GM19238 (cell line): ENCODE results near the gene TMEM185A.
"Not testable (repeated sequence)": the region's sequence is repeated elsewhere in the genome, so short reads cannot be mapped to it uniquely, and the experiment has no call there.

ENCODE experiments used
- DNase-seq: peaks from one replicate; pipeline ENCODE4 v3.0.0; 2011; ENCODE audit warnings: low spot score; ENCODE audit not compliant: insufficient read length

Gene TMEM185A

DNA sequence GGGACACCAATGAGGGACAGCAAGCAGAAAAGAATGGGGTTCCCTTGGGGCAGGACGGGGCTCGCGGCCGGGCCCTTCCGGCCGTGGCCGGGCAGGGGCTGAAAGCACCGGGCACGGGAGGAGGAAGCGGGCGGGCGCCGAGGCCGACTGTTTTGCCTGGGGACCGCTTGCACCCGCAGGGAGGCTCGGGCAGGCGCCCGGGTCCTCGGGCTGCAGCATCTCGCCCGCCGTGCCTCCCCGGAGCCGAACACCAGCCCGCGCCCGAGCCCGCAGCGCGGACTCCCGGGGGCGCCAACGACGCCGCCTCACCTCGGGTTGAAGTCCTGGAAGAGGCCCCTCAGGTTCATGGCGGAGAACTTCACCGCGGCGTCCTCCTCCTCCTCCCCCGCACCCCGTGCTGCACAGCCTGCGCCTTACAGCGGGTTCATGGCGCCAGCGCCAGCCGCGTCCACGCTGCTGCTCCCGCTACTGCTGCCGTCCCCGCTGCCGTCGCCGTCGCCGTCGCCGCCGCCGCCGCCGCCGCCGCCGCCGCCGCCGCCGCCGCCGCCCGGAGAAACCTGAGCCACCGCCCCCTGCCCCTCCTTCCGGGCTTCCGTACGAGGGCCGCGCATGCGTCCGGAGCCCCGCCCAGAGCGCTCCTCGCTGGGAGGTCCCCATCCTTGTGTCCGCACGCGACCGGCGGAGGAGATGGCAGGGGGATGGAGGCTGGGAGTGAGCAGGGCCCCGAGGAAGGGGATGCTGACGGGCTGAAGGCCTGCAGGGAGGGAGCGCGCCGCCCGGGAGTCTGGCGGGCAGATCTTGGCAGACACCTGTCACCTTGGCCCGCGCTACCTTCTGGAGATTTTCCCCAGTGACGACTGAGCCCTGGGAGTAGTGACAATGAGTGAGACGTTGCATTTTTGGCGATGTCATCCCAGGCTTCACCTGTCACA lies at the start of gene TMEM185A:
Gene TMEM185A, minus strand, starts transcription at position 559 of the 932 bp plus-strand sequence. Its CDS starts 212 bp downstream, at position 347.
- peak; percentile 59 for DNase-seq

DNA sequence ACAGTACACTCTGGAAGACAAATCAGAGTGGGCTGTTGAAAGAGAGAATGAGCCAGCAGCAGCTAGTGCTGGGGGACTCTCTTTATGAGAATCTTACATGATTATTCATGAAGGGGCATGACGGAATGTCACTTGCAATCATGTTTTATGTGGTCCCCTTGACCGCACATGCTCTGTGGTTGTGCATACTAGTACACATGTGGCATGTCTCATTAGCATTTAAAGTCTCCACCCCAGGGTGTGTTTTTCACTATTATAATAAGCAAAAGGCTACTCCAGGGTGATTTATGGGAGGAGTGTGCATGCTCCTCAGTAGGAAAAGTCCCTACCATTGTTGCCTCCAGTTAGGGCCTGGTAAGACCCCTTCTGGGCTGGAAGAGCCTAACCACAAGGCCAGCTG lies 49.6 kb upstream of the TMEM185A start:
- DNase-seq: no peak

DNA sequence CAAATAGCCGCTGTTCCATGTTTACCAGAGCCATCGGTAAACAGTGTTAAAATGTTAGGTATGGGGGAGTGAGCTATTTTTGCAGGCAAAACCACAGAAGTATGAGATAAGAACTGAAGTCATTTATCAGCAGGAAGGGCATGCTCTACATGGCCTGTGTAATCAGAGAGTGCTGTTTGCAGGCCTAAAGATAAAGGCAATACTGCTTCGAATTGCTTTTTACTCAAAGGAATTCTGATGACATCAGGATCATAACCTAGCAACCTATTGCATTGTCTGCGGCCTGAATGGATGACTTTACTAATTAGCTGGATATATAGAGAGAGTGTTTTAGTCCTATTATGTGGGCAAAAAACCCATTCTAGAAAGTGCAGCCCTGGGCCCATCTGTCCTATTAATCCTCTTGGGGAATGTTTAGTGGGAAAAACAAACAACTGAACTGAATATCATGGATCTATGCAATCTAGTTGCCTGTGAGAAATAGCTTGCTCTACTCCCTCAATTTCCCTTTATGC lies 47.6 kb upstream of the TMEM185A start:
- DNase-seq: not testable (repeated sequence)

DNA sequence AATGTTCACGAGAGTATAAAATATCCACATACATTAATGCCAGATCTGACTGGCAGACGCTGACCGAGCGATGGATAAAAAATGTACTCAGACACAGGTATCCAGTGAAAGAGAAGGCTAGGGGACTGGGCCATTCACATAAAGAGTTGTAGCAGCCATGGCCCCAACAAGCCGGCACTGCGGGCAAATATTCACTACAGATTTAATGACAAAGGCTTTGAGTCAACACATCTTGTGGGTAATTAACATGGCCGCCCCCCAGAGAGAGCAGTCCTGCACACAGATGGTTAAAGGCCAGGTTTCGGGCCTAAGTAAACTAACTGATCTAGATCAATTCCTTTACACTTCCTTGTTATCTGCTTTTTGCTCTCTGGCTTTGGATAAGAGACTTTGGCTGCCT lies 44.0 kb upstream of the TMEM185A start:
- DNase-seq: not testable (repeated sequence)

DNA sequence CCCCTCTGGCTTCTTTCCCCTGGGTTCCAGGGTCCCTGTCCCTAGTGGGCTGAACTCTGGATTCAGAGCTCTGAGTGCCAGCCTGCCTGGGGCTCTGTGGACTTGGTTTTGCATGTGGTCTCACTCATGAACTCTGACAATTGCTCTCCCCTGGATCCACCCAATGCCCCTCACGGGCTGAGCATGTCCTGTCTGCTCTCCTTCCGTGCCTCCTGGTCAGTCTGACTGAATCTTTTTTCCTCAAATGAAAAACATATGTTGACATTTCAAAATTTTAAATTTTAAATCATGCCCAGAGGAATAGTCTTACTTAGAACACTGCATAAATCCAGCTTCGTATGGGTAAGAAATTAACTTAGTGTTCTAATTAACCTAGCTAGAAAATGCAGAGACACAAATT lies 43.5 kb upstream of the TMEM185A start:
- not testable (repeated sequence) for DNase-seq

DNA sequence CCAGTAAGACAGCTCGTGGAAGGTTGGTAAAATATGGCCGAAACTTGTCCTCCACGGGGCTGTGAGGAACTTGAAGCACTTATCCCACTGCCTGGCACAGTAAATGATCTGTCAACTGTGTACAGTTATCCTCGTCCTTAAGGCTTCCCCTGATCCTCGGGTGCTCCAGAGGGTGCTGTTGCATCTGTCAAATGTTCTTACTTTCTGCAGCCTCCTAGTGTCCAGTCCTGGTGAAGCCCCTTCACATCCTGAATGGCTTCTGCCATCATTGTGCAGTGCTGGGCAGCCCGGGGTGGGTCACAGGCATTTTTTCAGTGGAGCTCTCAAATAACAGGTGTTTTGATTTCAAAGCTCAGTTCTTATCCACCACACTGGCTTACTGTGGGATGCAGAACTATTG lies 29.0 kb upstream of the TMEM185A start:
- not testable (repeated sequence) for DNase-seq

DNA sequence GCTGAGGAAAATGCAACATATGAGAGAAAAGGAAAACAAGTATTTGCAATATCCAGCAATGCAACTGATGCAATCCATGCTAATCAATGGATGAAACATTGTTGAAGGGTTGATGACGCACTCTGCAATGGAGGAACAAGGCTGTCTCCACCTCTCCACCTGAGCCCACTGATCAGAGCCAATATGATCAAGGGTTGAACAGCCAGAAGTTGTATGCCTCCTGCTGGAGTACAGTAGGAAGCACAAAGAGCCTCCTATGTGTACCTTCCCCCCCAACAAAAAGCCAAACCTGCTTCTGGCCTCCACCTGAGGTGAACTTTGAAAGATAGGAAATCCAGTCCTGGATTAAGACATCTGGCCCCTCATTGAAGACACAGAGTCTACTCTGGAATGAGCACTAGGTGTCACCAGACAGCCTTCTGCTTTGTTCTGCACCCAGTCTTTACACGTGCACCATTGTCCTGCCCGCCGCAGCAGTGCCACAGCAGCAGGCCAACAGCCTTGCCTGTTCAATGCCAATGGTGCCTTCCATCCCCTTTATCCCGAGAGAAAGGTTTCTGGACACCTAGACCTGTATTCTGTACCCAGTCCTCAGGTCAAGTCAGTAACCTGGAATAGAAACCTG lies 24.8 kb upstream of the TMEM185A start:
- not testable (repeated sequence) for DNase-seq

DNA sequence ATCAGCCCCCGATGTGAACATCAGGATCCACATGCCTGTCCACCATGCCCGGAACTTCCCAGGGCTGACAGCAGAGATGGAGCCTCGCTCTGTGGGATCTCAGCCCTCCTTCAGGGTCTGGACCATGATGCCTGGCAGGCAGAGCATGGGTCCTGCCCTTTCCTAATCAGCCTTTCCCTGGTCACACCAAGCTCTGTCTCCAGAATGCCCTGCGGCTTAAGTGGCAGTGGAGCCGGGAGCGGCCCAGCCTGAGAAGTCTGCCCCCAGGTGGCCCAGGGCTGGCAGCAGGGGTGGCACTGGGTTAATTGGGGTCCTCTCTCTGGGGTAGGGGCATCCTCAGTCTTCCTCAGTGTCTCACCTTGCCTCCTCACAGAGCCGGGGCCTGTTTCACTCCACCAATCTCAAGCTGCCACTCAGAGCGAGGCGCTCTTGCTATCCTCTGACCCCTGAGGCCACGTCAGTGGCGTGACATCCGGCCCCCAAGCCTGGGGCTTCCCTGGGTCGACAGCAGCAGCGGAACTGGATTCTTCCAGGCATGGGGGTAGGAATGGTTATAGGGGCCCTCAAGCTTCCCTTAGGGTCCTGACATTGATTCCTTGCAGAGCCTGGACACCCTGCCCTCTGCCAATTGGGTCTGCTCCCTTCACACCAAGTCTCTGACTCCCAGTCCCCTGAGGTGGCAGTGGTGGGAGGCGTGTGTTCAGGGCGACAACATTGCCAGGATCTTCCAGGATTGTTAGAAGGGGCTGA lies 20.8 kb upstream of the TMEM185A start:
- no peak for DNase-seq

DNA sequence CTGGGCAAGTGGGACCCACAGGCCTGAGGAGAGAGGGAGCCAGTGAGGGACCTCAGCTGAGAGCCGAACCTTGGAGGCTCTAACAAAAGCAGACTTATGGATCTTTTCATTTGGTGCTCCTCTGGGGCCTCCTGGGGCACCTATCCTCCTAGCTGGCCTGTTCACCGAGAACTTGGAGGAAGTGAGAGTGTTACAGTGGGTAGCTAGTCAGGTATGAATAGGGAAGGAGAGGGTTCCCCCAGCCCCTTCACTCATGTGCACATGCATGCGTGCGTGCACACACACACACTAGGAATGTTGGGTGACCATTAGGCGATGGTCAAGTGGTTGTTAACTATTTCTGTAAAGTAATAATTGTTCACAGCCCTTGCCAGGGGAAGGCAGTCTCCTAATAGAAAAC lies 18.6 kb upstream of the TMEM185A start:
- DNase-seq: no peak

DNA sequence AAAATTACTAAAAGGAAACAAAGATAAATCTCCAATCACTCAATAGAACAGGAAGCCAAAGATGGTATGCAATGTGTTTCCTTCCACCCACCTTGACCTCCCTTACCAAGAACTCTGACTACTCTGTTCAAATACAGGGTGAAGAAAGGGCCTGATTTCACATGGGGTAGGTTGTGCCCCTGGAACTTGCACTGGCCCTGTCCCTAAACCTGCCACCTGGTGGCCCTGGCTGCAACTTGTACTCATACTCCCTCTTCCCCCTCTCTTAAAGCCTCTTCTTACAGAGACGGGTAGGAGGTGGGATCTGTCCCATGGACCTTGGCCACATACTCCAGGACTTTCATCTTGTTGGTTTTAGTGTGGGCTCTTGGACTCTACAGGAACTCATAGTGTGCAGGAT lies 17.3 kb upstream of the TMEM185A start:
- DNase-seq: no peak

DNA sequence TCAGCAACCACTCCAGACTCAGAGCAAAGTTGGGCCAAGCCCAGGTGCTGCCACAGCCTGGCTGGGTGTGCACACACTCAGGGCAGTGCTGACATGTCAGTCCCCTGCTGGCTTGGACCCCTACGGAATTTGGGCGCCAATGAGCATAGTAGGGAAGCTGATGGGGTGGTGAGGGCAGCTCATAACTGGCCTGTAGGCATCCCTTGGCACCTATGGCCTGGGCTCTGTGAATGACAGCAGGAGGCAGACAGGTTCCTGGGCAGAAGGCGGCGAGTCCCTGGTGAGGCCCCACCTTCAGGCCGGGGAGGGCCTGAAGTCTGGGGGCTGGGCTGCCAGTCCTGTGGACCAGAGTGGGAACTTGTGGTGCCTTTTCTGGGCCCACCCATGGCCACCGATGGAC lies 15.9 kb upstream of the TMEM185A start:
- no peak for DNase-seq

DNA sequence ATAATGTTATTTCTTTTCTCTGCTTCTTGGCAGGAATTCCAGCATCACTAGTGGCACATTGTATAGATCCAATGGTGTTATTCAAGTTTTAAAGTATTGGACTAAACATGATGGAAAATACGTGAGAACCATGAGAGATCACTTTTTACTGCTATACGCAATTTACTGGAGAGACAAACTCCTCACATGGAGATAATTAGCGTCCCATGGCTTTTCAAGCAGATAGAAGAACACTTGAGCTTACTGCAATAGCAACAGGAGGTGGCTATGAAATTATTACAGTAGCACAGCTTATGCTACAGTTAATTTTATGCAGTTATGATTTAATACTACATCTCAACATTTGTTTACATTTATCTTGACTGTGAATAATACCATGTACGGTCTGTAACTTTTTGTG lies 11.9 kb upstream of the TMEM185A start:
- DNase-seq: no peak

DNA sequence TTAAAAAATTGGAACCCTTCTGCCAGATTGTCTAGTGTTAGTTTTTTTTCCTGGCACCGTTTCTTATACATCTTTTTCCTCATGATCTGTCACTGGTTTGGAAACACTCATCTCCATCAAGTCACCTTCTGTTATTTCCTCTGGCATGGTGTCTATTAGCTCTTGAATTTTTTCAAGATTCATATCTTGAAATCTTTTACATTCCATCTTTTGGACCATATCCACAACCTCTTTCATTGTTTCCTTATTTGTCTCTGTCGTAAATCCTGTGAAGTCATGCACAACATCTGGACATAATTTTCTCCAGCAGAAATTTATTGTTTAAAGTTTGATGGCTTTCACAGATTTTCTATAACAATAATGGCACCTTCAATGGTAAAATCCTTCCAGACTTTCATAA lies 10.2 kb upstream of the TMEM185A start:
- DNase-seq: no peak

DNA sequence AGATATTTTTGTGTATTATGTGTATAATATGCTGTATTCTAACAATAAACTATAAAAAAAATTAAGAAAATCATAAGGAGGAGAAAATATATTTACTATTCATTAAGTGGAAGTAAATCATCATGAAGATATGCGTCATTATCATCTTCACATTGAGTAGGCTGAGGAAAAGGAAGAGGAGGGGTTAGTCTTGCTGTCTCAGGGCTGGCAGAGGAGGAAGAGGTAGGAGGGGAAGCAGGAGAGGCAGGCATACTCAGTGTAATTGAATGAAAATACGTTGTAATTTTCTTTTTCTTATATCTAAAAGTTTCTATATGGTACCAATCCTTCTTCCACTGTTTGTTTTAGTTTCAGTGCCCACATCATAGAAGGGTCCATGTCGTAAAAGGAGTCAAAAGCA lies 9.8 kb upstream of the TMEM185A start:
- DNase-seq: no peak

DNA sequence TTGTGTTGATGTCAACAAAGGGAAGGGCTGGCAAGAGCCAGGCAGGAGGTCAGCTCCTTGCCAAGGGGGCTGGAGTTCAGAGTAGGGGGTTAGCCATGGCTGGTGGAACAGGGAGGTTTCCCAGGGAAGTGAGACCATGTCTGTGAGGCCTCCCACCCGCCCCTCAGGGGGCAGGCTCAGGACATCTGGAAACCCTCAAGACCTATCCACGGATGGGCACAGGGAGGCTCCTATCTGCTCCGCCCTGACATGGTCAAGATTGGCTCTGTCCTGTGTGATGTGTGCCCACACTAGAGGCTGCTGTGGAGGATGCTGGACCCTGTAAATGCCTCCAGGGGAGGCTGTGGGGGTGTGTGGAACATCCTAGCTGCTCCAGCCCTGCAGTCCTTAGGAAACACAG lies 8.0 kb upstream of the TMEM185A start:
- DNase-seq: no peak

DNA sequence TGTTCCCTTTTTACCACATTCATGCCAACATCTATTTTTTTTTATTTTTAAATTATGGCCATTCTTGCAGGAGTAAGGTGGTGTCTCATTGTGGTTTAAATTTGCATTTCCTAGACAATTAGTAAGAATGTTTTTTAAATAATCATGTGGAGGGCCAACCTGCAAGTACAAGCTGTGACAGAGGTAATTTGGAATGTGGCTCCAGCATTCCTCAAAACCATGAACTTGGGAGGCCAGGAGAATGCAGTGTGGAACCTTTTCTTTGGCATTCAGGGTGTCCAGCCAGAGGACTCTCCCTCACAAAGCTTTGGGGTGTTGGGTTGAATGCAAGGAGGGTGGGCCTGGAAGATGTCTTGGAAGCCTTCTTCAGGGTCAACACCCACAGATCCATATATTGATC lies 7.3 kb upstream of the TMEM185A start:
- DNase-seq: no peak

DNA sequence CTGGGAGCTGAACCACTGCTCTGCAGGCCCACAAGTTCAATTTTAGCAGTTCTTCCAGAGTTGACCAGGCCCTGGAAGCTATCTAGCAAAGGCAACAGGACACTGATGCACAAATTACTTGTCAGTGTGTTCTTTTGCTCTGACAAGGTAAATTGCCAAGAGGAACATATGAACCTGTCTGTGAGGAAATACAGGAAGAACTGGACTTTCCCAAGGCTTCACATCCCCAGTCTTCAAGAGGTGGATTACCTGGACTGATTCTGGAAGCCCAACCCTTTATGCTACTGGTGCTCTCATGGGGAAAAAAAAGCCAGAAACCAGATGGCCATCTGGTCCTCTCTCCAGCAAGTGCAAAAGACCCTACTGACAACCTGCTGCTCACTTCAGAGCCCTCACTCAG lies 1.9 kb upstream of the TMEM185A start:
- no peak for DNase-seq

DNA sequence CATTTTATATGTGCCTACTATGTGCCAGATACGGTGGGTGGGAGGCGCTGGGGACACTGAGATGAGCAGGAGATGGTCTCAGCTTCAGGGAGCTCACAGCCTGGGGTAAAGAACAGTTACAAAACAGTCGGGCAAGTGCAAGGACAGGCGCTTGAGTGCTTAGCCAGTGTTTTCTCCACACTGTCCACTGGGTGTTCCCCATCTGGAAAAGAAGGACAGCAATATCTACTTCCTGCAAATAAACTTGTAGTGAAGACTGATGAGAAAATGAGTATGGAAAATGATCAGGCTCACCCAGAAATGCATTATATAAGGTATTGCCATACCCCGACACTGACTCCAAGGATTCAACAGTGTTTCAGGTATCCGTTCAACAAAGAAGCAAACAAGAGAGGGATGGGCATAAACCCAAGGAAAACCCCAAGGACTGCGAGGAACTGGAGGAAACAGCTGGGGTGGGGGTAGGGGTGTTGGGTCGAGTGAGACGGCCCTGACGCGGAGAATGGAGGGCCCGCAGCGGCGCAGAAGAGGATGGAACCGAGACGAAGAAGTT lies 835 bp downstream of the TMEM185A start:
- DNase-seq: no peak

DNA sequence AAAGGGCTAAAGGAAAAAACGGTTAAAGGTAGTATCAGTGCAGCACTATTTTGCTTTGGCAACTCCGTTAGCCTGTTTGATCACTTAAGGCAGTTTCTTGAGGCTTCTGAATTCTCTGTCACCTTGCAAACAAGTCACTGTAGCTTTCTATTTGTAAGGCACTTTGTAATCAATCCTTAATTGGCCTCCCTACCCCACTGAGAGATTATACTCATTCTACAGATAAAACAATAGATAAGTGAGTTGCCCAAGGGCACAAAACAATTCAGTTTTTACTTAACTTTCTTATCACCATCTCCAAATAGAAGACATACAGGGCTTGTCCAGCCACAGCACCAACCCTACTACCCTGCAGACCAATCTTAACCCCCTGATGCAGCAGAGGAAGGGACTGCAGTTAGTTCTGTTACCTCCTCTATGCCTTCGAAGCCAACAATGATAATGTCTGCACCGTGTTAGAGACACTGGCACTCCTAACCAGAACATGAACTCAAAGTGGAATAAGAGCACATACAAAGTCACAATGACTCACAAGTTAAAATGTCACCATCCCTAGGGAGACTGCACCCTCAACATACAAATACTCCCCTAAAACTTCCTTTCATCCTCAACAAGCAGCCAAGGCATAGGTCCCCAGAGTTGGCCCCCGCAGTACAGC lies 1.7 kb downstream of the TMEM185A start:
- DNase-seq: no peak

DNA sequence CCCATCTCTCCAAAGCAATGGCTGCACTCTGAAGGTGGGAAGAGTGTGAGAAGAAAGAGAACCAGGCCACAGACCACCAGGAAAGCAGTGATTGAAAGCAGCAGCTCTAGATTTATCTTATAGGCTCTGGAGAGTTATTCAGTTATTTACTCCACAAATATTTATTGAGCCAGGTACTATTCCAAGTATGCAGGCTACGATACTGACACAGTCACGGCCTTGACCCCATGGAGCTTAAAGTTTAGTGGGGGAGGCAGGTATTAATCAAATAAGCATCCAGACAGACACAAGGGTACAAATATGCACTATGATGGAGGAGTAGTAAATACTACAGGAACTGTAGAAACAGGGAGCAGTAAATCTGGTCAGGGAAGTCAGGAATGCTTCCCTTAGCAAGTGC lies 2.8 kb downstream of the TMEM185A start:
- DNase-seq: no peak

DNA sequence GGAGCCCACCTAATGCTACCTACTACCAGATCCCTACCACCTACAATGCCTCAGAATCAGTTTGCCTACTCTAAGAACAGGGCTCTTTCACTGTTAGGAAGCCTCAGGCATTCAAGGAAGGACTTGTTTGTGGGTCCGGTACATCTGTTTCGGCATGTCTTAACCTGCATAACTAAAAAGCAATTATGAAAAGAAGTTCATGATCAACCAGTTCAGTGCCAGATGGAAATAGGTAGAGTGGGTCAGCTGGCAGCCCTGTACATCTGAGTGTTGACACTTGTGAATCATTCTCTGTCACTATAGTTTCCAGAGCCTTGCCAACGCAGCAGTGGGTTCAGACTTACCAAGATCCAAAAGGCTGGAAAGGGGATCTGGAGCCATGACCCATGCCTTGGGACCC lies 3.3 kb downstream of the TMEM185A start:
- no peak for DNase-seq
